B cell (primary cell): ENCODE results near the gene EXOC6B. TPM values are rescaled to one million over a fixed set of nuclear protein-coding genes. Genes with fewer than 3 reads are reported as not detected.

ENCODE experiments used
- ATAC-seq: fragments of 200-7000 bp; cut with Tn5 transposase; one replicate; pipeline ENCODE4 v1.10.0; 2021; ENCODE audit warnings: low read depth, mild to moderate bottlenecking, moderate number of reproducible peaks, moderate library complexity
- CTCF ChIA-PET: fragments of 350-600 bp; sonication (Branson Sonifier 250); formaldehyde crosslinking; loops from one replicate; lab custom pipeline; 2021; ENCODE audit warnings: antibody characterized with exemption, inconsistent platforms; lab: Charles Lee
- POLR2A ChIA-PET: fragments of 350-600 bp; sonication (Branson Sonifier 250); formaldehyde crosslinking; loops from one replicate; lab custom pipeline; 2021; ENCODE audit warnings: antibody characterized with exemption; lab: Charles Lee
- DNase-seq: peaks from one replicate; pipeline ENCODE4 v3.0.0; 2013
- H2AFZ ChIP-seq: 2 replicates; pipeline ENCODE4 v1.6.1; 2012; ENCODE audit warnings: mild to moderate bottlenecking, low read depth, low read length; ENCODE audit not compliant: insufficient read depth, poor library complexity, severe bottlenecking
- H3K27ac ChIP-seq, 2 donors: 1 replicate in 1 of 2; 2 replicates in 1 of 2; pipeline ENCODE4 v1.5.1; 2012 to 2013; ENCODE audit warnings: low read length in 2 of 2, mild to moderate bottlenecking in 2 of 2, moderate library complexity in 1 of 2
- H3K27me3 ChIP-seq, 4 experiments: fragments of 200-600 bp in 1 of 4; sonication (generic) in 1 of 4; replicated peaks in 1 of 4; 1 replicate in 2 of 4; 2 replicates in 2 of 4; pipeline versions ENCODE4 v1.6.1 to v1.7.0; 2013 to 2016; ENCODE audit warnings: low read length in 3 of 4, mild to moderate bottlenecking in 2 of 4, mixed read lengths in 1 of 4, moderate library complexity in 1 of 4; ENCODE audit not compliant: insufficient read depth in 4 of 4, control insufficient read depth in 3 of 4; ENCODE audit errors: control extremely low read depth in 1 of 4
- H3K36me3 ChIP-seq, 2 experiments: replicated peaks in 1 of 2; 1 replicate in 1 of 2; 2 replicates in 1 of 2; pipeline versions ENCODE4 v1.6.1 to v1.7.1; 2013; ENCODE audit warnings: low read length in 1 of 2; ENCODE audit not compliant: insufficient read depth in 2 of 2, control insufficient read depth in 1 of 2; ENCODE audit errors: control extremely low read depth in 1 of 2, extremely low read depth in 1 of 2
- H3K4me1 ChIP-seq, 2 donors: fragments of 200-600 bp in 1 of 2; sonication (generic) in 1 of 2; 1 replicate in 1 of 2; 2 replicates in 1 of 2; pipeline versions ENCODE4 v1.5.1 to v1.6.1; 2013 to 2017; ENCODE audit warnings: low read length in 2 of 2; ENCODE audit not compliant: control insufficient read depth in 2 of 2, insufficient read depth in 2 of 2
- H3K4me2 ChIP-seq: replicated peaks from 2 replicates; pipeline ENCODE3; 2012; ENCODE audit warnings: mild to moderate bottlenecking, low read depth, low read length; ENCODE audit not compliant: poor library complexity, severe bottlenecking
- H3K4me3 ChIP-seq, 5 experiments: fragments of 200-600 bp in 1 of 5; sonication (generic) in 1 of 5; 1 replicate in 3 of 5; 2 replicates in 2 of 5; pipeline versions ENCODE4 v1.5.1 to v1.7.0; 2011 to 2016; ENCODE audit warnings: low read length in 4 of 5, mild to moderate bottlenecking in 4 of 5, low read depth in 2 of 5, control low read depth in 1 of 5, moderate library complexity in 1 of 5; ENCODE audit not compliant: insufficient read depth in 1 of 5; ENCODE audit errors: control extremely low read depth in 1 of 5, extremely low read depth in 1 of 5
- H3K79me2 ChIP-seq: fragments of 200-600 bp; sonication (generic); one replicate; pipeline ENCODE4 v1.6.0; 2016; ENCODE audit warnings: low read length; ENCODE audit not compliant: control insufficient read depth, insufficient read depth
- H3K9ac ChIP-seq: fragments of 200-600 bp; sonication (generic); 2 replicates; pipeline ENCODE4 v1.6.1; 2017; ENCODE audit warnings: mild to moderate bottlenecking, low read length, moderate library complexity
- H3K9me3 ChIP-seq, 3 donors: one replicate each; pipeline versions ENCODE4 v1.6.1 to v1.7.1; 2013; ENCODE audit warnings: low read length in 2 of 3; ENCODE audit not compliant: control insufficient read depth in 2 of 3, insufficient read depth in 1 of 3; ENCODE audit errors: control extremely low read depth in 1 of 3
- H4K20me1 ChIP-seq: 2 replicates; pipeline ENCODE4 v1.6.0; 2012; ENCODE audit warnings: mild to moderate bottlenecking, low read length; ENCODE audit not compliant: insufficient read depth, control insufficient read depth, poor library complexity, severe bottlenecking
- H3K27ac Mint-ChIP-seq: one replicate; pipeline ENCODE4 v1.8.0; 2021; ENCODE audit warnings: mixed read lengths
- H3K27me3 Mint-ChIP-seq: one replicate; pipeline ENCODE4 v1.8.0; 2021; ENCODE audit warnings: mixed read lengths
- H3K4me1 Mint-ChIP-seq: one replicate; pipeline ENCODE4 v1.8.0; 2021; ENCODE audit warnings: mixed read lengths
- H3K4me3 Mint-ChIP-seq: one replicate; pipeline ENCODE4 v1.8.0; 2021; ENCODE audit warnings: mixed read lengths
- H3K9me3 Mint-ChIP-seq: one replicate; pipeline ENCODE4 v1.8.0; 2022; ENCODE audit warnings: mixed read lengths; ENCODE audit not compliant: insufficient read depth
- CTCF ChIP-seq: fragments of 200-600 bp; IDR thresholded peaks from one replicate; pipeline ENCODE4 v1.8.0; 2022; ENCODE audit warnings: antibody characterized with exemption, mild to moderate bottlenecking
- EZH2 ChIP-seq: IDR thresholded peaks from 2 replicates; pipeline ENCODE4 v1.6.1; 2012; ENCODE audit warnings: borderline replicate concordance, low read depth, mild to moderate bottlenecking, moderate library complexity, low read length; ENCODE audit not compliant: insufficient read depth, poor library complexity, severe bottlenecking
- WGBS: methylation state at CpG from one replicate; pipeline ENCODE4 v1.1.5; 2013; ENCODE audit warnings: missing lambda C conversion rate; ENCODE audit not compliant: insufficient coverage; 5-methylcytosine and 5-hydroxymethylcytosine counted together
- intact Hi-C: fragments of 100-400 bp; cut with micrococcal nuclease; formaldehyde crosslinking; loops from one replicate; pipeline ENCODE4 v1.10.0; 2022
- polyA plus RNA-seq: library from polyadenylated mRNA; depleted of rRNA; stranded (reverse); fragments of >200 nt; gene quantifications from 2 replicates; pipeline ENCODE4 v1.2.3, GENCODE V29; 2012
- total RNA-seq, 2 donors: library from RNA; stranded (reverse); fragments of 120-200 nt in 1 of 2; gene quantifications; 1 replicate in 1 of 2; 2 replicates in 1 of 2; pipeline versions ENCODE4 v1.2.3 to v1.2.4, GENCODE V29; 2013 to 2022

The EXOC6B gene
- total and polyA plus RNA-seq, 2 donors (not counting 1 experiment from before 2014, with no cell fraction given), result 4.8 to 22.6 TPM

DNA sequence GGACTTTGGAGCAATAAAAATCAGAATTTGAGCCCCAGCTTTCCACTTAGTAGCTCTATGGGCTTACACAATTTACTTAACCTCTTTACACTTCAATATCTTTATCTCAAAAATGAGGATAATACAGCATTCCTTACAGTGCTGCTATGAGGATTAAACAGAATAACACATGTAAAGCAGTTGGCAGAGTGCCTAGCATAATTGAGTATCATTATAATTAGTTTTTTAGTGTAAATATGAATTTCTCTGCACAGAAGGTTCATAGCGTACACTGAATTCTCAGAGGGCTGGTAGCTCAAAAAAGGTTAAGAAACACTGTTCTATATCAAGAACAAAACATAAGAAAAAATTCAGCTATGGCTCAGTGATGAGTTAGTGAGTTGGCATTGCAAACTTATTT, 487.8 kb downstream of the EXOC6B start:
- Histone ChIP-seq H3K4me3 (no peak overlapping the region), H3K4me1 (no peaks in the 10 kb centered on the region), H3K79me2 (no peaks in the 10 kb centered on the region), H4K20me1 (no peaks in the 10 kb centered on the region), H3K27ac (no peak overlapping the region), H3K9ac (no peak overlapping the region), H3K9me3 (no peaks in the 10 kb centered on the region), H3K36me3 (no peaks in the 10 kb centered on the region), H2AFZ (no peak overlapping the region), H3K4me2 (no peak overlapping the region), H3K27me3 (no peaks in the 10 kb centered on the region)
- Mint-ChIP-seq H3K27me3 (no peaks in the 10 kb centered on the region), H3K4me1 (no peaks in the 10 kb centered on the region), H3K4me3 (no peak overlapping the region), H3K27ac (no peak overlapping the region), H3K9me3 (no peaks in the 10 kb centered on the region)
- TF ChIP-seq EZH2 (no peak), CTCF (no peak)
- POLR2A ChIA-PET, result no interaction called here
- ATAC-seq (no peak), DNase-seq (no peak)
- intact Hi-C loops, result no loop called here
- CTCF ChIA-PET, result no interaction called here
- WGBS, result no CpG with 5 or more reads among the region's 1 CpG

DNA sequence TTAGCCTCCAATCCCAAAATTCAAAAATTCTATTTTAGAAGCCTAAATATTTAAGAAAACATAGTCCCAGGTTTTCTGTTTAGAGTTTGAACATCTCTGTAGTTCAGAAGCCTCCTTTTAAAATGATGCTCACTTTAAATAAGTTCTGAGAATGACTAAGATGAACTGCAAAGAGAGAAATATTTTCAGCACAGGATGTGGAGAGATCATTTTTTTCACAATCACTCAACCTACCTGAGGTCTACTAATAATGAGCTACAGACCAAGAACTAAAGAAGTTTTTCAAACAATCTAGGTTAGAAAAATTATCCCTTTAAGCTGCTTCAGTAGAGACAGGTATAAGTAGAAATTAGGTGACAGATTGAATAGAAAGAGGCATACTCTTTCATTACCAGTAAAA, 493.1 kb downstream of the EXOC6B start:
- H3K36me3 ChIP-seq, result no peaks in the 10 kb centered on the region
- no peak for ATAC-seq
- DNase-seq, result no peak
- CTCF ChIA-PET, result no interaction called here
- TF ChIP-seq CTCF (no peak), EZH2 (no peak)
- H3K9ac ChIP-seq, result no peak overlapping the region
- intact Hi-C loops, result no loop called here
- H3K9me3 ChIP-seq, result no peaks in the 10 kb centered on the region
- no peak overlapping the region for H2AFZ ChIP-seq
- POLR2A ChIA-PET, result no interaction called here
- H3K27ac ChIP-seq, result no peak overlapping the region
- H4K20me1 ChIP-seq, result no peaks in the 10 kb centered on the region
- H3K4me2 ChIP-seq, result no peak overlapping the region
- no peak overlapping the region for H3K4me3 ChIP-seq
- no peaks in the 10 kb centered on the region for H3K27me3 Mint-ChIP-seq
- H3K4me1 ChIP-seq, result no peaks in the 10 kb centered on the region
- H3K79me2 ChIP-seq, result no peaks in the 10 kb centered on the region
- no peaks in the 10 kb centered on the region for H3K9me3 Mint-ChIP-seq
- no peaks in the 10 kb centered on the region for H3K27me3 ChIP-seq
- no peak overlapping the region for H3K4me3 Mint-ChIP-seq
- H3K4me1 Mint-ChIP-seq, result no peaks in the 10 kb centered on the region
- H3K27ac Mint-ChIP-seq, result no peak overlapping the region
